SH-SY5Y (cell line): ENCODE measurements around the gene MS4A4A.

ENCODE experiments used
- GATA2 ChIP-seq: IDR thresholded peaks from 2 replicates; pipeline ENCODE4 v1.6.1; 2011; ENCODE audit warnings: mild to moderate bottlenecking, low read depth, low read length
- GATA3 ChIP-seq: IDR thresholded peaks from 2 replicates; pipeline ENCODE4 v1.6.1; 2011; ENCODE audit warnings: low read depth, mild to moderate bottlenecking, low read length, moderate library complexity

DNA sequence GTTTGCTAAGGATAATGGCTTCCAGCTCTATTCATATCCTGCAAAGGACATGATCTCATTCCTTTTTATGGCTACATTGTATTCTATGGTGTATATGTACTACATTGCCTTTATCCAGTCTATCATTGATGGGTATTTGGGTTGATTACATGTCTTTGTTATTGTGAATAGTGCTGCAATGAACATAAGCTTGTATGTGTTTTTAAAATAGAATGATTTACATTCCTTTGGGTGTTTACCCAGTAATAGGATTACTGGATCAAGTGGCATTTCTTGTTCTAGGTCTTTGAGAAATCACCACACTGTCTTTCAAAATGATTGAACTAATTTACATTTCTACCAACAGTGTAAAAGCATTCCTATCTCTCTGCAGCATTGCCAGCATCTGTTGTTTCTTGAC, 40.6 kb downstream of the MS4A4A start:
- TF ChIP-seq GATA2 = no peak
- no peak for TF ChIP-seq GATA3
